Measurements from ENCODE around the gene SMIM29. TPM values are rescaled to one million over a fixed set of nuclear protein-coding genes. Genes with fewer than 3 reads are reported as not detected.

Gene SMIM29
- total RNA-seq, 1 donor from 2014 or later = 5.2 TPM

- DNase-seq = no peak
These were observed 21.8 kb downstream of the SMIM29 start for GRCh38 chr6:34226731-34227586.

- no peak for DNase-seq
These were observed 22.7 kb downstream of the SMIM29 start for GRCh38 chr6:34226066-34226465.

GRCh38 chr6:34225551-34225950, 23.3 kb downstream of the SMIM29 start:
- no peak for DNase-seq

GRCh38 chr6:34223956-34224940, 24.6 kb downstream of the SMIM29 start:
- DNase-seq = peak; percentile 94

- DNase-seq = no peak
These were observed 25.3 kb downstream of the SMIM29 start for GRCh38 chr6:34223381-34223955.

GRCh38 chr6:34218691-34219090, 30.1 kb downstream of the SMIM29 start:
- DNase-seq = no peak

GRCh38 chr6:34213772-34214171, 35.0 kb downstream of the SMIM29 start:
- DNase-seq = no peak

- no peak for DNase-seq
These were observed 40.9 kb downstream of the SMIM29 start for GRCh38 chr6:34207695-34208443.

- no peak for DNase-seq
These were observed 42.1 kb downstream of the SMIM29 start for GRCh38 chr6:34206726-34207125.

- DNase-seq = no peak
These were observed 42.9 kb downstream of the SMIM29 start for GRCh38 chr6:34205916-34206315.

GRCh38 chr6:34205466-34205865, 43.3 kb downstream of the SMIM29 start:
- DNase-seq = no peak

GRCh38 chr6:34204693-34205092, 44.1 kb downstream of the SMIM29 start:
- no peak for DNase-seq

- no peak for DNase-seq
These were observed 46.2 kb downstream of the SMIM29 start for GRCh38 chr6:34202329-34203201.

GRCh38 chr6:34201455-34202107, 47.2 kb downstream of the SMIM29 start:
- DNase-seq = no peak

GRCh38 chr6:34200340-34200971, 48.4 kb downstream of the SMIM29 start:
- no peak for DNase-seq

- DNase-seq = no peak
These were observed 52.0 kb downstream of the SMIM29 start for GRCh38 chr6:34196833-34197195.

All from tongue (tissue), 2 donors.